K562 (cell line): ENCODE measurements around the gene ACTL6A. TPM values are rescaled to one million over a fixed set of nuclear protein-coding genes. Genes with fewer than 3 reads are reported as not detected.

Experiments
- C11orf30 ChIP-seq: fragments of 450-650 bp; IDR thresholded peaks from 2 replicates; pipeline ENCODE4 v1.6.1; 2016; ENCODE audit warnings: low read depth, mild to moderate bottlenecking
- CREB5 ChIP-seq: fragments of 250-450 bp; sonication (Bioruptor Pico); IDR thresholded peaks from 2 replicates; pipeline ENCODE4 v1.5.0; 2020; ENCODE audit warnings: mild to moderate bottlenecking
- ETV6 ChIP-seq, 3 experiments: fragments of 150-350 bp in 1 of 3; sonication (generic) in 1 of 3; formaldehyde crosslinking in 1 of 3; IDR thresholded peaks; 2 replicates each; pipeline versions ENCODE4 v1.6.1 to v1.8.0; 2014 to 2022; ENCODE audit warnings: borderline replicate concordance in 2 of 3, low read depth in 2 of 3, antibody characterized with exemption in 1 of 3, low read length in 1 of 3, mild to moderate bottlenecking in 1 of 3, missing genetic modification reagents in 1 of 3
- HDAC6 ChIP-seq: IDR thresholded peaks from 2 replicates; pipeline ENCODE4 v1.6.1; 2012; ENCODE audit warnings: low read depth, mild to moderate bottlenecking, control low read depth, inconsistent platforms, low read length, moderate library complexity
- HEY1 ChIP-seq: fragments of 250-450 bp; sonication (Bioruptor Pico); IDR thresholded peaks from 2 replicates; pipeline ENCODE4 v1.5.0; 2020; ENCODE audit warnings: mild to moderate bottlenecking, moderate library complexity, borderline replicate concordance
- HINFP ChIP-seq: fragments of 450-650 bp; conservative IDR thresholded peaks from 2 replicates; pipeline ENCODE4 v1.6.1; 2016; ENCODE audit warnings: missing genetic modification characterization, low read depth, mild to moderate bottlenecking, control low read depth, missing compliant biosample characterization
- NCOR1 ChIP-seq: fragments of 450-650 bp; IDR thresholded peaks from 2 replicates; pipeline ENCODE4 v1.6.1; 2016; ENCODE audit warnings: mild to moderate bottlenecking, moderate library complexity
- PATZ1 ChIP-seq: fragments of 250-450 bp; sonication (Bioruptor Pico); IDR thresholded peaks from 2 replicates; pipeline ENCODE4 v1.5.0; 2020; ENCODE audit warnings: mild to moderate bottlenecking, borderline replicate concordance
- POLR2A ChIP-seq: fragments of 450-650 bp; conservative IDR thresholded peaks from 2 replicates; pipeline ENCODE4 v1.6.1; 2016
- POLR2AphosphoS5 ChIP-seq: IDR thresholded peaks from 2 replicates; pipeline ENCODE4 v1.6.1; 2011; ENCODE audit warnings: mild to moderate bottlenecking, low read depth, low read length, moderate library complexity; ENCODE audit not compliant: control insufficient read depth, insufficient read depth
- PRMT5 ChIP-seq: sonication (generic); formaldehyde crosslinking; IDR thresholded peaks from 2 replicates; pipeline ENCODE4 v1.5.0; 2020; ENCODE audit warnings: missing genetic modification reagents
- RBM34 ChIP-seq: fragments of 200-400 bp; formaldehyde crosslinking; IDR thresholded peaks from 2 replicates; pipeline ENCODE4 v1.6.1; 2018; ENCODE audit warnings: low read length, borderline replicate concordance; ENCODE audit not compliant: insufficient read depth
- RUNX1 ChIP-seq: sonication (generic); IDR thresholded peaks from 2 replicates; pipeline ENCODE4 v1.6.1; 2016; ENCODE audit warnings: antibody characterized with exemption, low read depth
- SRSF1 ChIP-seq: fragments of 200-400 bp; formaldehyde crosslinking; IDR thresholded peaks from 2 replicates; pipeline ENCODE4 v1.6.1; 2017; ENCODE audit warnings: mild to moderate bottlenecking, low read depth, low read length, moderate library complexity
- SRSF3 ChIP-seq: fragments of 200-400 bp; formaldehyde crosslinking; IDR thresholded peaks from 2 replicates; pipeline ENCODE4 v1.6.1; 2016; ENCODE audit warnings: mild to moderate bottlenecking, low read length, moderate library complexity; ENCODE audit not compliant: insufficient read depth
- THRAP3 ChIP-seq: fragments of 450-650 bp; IDR thresholded peaks from 2 replicates; pipeline ENCODE4 v1.6.1; 2016; ENCODE audit warnings: mild to moderate bottlenecking, inconsistent platforms, borderline replicate concordance
- ZFX ChIP-seq: sonication (generic); formaldehyde crosslinking; IDR thresholded peaks from 2 replicates; pipeline ENCODE4 v1.8.0; 2022; ENCODE audit warnings: mild to moderate bottlenecking, missing genetic modification reagents, moderate library complexity
- ZNF280A ChIP-seq: fragments of 450-650 bp; IDR thresholded peaks from 2 replicates; pipeline ENCODE4 v1.6.1; 2018; ENCODE audit warnings: mild to moderate bottlenecking, low read depth; ENCODE audit not compliant: partially characterized antibody
- ZNF347 ChIP-seq: fragments of 450-650 bp; formaldehyde crosslinking; IDR thresholded peaks from 2 replicates; pipeline ENCODE4 v1.4.0; 2020; ENCODE audit warnings: low read depth, mild to moderate bottlenecking, moderate library complexity
- ZNF436 ChIP-seq: fragments of 250-450, 450-650 bp; sonication (Bioruptor Pico); formaldehyde crosslinking; IDR thresholded peaks from 2 replicates; pipeline ENCODE4 v1.7.0; 2020; ENCODE audit warnings: mild to moderate bottlenecking
- ZSCAN32 ChIP-seq: fragments of 450-650 bp; formaldehyde crosslinking; IDR thresholded peaks from 2 replicates; pipeline ENCODE4 v1.4.0; 2020; ENCODE audit warnings: mild to moderate bottlenecking, moderate library complexity
- ZZZ3 ChIP-seq: fragments of 450-650 bp; IDR thresholded peaks from 2 replicates; pipeline ENCODE4 v1.6.1; 2016; ENCODE audit warnings: antibody characterized with exemption, mild to moderate bottlenecking, moderate library complexity
- polyA plus RNA-seq, 8 experiments: library from polyadenylated mRNA; depleted of rRNA in 4 of 8; stranded (reverse) in 5 of 8; unstranded in 3 of 8; fragments of >200 nt; fragmentation: Nextera tagmentation in 2 of 8; fragmentation: Illumina TruSeq in 1 of 8; extraction: Ambion mirVana in 2 of 8; extraction: Trizol in 1 of 8; gene quantifications; 2 replicates each; pipeline versions ENCODE4 v1.2.1 to v1.2.3, GENCODE V29; 2011 to 2014; ENCODE audit warnings: inconsistent platforms in 1 of 8, missing spikeins in 1 of 8
- total RNA-seq, 7 experiments: library from RNA; depleted of rRNA in 6 of 7; stranded (reverse); fragments of >200 nt in 6 of 7; fragmentation: Illumina TruSeq in 2 of 7; extraction: Trizol in 2 of 7; gene quantifications; 2 replicates each; pipeline versions ENCODE4 v1.2.1 to v1.2.3, GENCODE V29; 2011 to 2021; ENCODE audit warnings: low replicate concordance in 1 of 7

Gene ACTL6A
- total and polyA plus RNA-seq, 9 of the 15 experiments (the other 6 are each of a cell fraction or from before 2014, with no cell fraction given) = 107 to 243 (median 157) TPM

GRCh38 chr3:179604321-179605078 lies 41.8 kb downstream of the ACTL6A start, which contains the start of the genes MRPL47 and NDUFB5 (continued):
- no peak for TF ChIP-seq HINFP (tag)
- no peak for TF ChIP-seq ETV6 (IDR thresholded peaks at IDR 0.05; ENCODE audit: borderline replicate concordance in 1 of 2, low read depth in 2 of 2, low read length in 1 of 2)
- TF ChIP-seq ETV6 (CRISPR knock-in tag; IDR thresholded peaks at IDR 0.05; ENCODE audit: borderline replicate concordance) = no peak
- TF ChIP-seq POLR2A = peak; percentile 94
- peak; percentile 97 for TF ChIP-seq C11orf30
- no peak for TF ChIP-seq PATZ1 (CRISPR knock-in tag)
- no peak for TF ChIP-seq SRSF1
- no peak for TF ChIP-seq THRAP3
- no peak for TF ChIP-seq ZNF347 (CRISPR knock-in tag)
- TF ChIP-seq POLR2AphosphoS5 = peak; percentile 95
- TF ChIP-seq SRSF3 = no peak
- TF ChIP-seq CREB5 = no peak
- TF ChIP-seq RUNX1 = no peak
- TF ChIP-seq NCOR1 = no peak
- no peak for TF ChIP-seq ZNF436 (CRISPR knock-in tag)
- no peak for TF ChIP-seq HDAC6
- TF ChIP-seq RBM34 = no peak
- TF ChIP-seq ZZZ3 = no peak
- peak; percentile 73 for TF ChIP-seq ZFX (CRISPR knock-in tag)
- TF ChIP-seq ZSCAN32 (CRISPR knock-in tag) = no peak
- no peak for TF ChIP-seq PRMT5 (CRISPR knock-in tag)
- TF ChIP-seq ZNF280A = no peak
- TF ChIP-seq HEY1 = no peak
